ENCODE results near the gene GRIP2.
A peak's percentile ranks its signal among the peaks of the same experiment; 100 is the strongest.

Gene GRIP2

DNA sequence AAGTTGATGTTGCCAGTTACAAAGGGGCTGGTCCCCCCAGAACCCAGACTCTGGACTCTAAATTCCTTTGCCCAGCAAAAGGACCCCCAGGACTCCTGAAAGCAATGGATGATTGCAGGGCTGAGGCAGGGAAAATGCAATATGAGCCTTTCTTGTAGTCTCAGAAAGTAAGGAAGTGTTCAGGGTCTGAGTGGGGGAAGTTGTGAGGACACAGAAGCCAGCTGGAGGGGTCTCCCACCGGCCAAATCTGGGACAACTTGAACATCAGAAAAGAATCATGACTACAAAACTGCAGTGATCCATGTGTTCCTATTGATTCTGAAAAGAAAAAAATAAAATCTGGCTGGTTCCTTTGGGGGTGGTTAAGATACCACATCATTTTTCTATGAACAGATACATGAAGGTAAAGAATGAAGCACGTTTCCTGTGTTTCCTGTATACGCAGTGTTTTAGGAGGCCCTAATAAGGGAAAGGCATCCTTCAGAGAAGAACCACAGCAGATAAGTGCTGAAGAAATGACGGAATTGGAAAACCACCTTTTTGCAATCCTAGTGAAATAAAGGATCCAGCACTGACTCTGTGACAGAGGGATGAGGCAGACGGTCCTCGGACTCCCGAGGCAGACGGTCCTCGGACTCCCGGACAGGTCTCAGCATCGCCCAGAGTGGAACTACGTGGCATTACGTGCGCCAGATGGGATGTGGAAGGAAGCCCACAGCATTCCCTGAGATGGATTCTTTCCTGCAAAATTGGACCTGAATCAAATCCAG, 22.2 kb upstream of the GRIP2 start:
- FAIRE-seq (no peak), DNase-seq (ENCODE audit: insufficient read length, low spot score) (no peak)

DNA sequence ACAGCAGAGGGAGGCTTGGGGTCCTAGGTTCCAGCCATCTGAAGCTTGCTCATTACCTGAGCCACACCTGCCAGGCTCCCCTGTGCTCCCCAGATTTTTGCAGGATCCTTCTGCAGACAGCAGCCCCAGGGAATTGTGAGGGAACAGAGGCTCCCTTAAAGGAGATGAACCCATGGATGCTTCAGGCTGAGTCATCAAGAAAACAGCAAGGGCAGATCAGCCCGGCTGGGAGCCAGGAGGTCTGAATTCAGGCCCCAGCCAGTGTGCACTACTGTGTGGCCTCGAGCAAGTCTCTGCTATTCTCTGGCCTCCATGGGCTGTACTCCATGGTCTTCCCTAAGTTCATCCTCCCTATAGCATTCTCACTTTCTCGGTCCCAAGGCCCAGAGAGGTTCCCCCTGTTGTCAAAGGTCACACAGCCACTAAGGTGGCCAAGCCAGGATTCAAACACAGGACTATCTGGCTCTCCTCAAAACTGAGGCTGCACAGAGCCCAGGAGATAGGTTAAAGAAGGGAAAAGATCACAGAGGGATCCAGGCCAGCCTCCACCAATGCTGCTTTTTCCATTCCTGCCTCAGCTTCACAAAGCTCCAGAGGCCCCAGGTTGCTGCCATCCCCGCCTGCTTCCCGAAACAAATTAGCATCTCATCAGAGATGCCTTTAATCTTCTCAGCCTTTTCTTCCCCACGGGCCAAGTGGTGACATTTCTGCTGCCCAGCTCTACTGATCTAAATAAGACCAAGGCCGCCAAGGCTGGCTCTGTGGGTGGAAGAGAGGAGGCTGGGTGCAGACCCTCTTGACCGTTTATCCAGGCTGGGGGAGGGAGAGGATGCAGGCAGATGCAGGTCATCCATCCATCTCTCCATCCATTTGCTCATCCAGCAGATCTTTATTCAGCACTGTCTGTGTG, 21.2 kb upstream of the GRIP2 start:
- no peak for FAIRE-seq
- DNase-seq (ENCODE audit: insufficient read length, low spot score): no peak

DNA sequence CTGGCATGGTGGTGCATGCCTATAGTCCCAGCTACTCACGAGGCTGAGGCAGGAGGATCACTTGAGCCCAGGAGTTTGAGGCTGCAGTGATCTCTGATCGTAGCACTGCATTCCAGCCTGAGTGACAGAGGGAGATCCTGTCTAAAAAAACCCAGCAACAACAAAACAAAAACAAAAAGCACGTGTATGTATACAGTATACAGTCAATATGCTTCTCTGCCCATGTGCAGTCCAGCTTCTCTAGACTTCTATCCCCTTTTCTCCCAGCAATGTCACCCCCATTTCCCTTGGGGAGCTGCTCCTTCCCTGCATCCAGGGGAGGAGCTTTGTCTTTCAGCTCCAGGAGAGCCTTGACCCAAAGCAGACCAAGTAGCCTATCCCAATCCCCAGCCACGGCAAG, 20.0 kb upstream of the GRIP2 start:
- no peak for DNase-seq (ENCODE audit: insufficient read length, low spot score)
- no peak for FAIRE-seq

DNA sequence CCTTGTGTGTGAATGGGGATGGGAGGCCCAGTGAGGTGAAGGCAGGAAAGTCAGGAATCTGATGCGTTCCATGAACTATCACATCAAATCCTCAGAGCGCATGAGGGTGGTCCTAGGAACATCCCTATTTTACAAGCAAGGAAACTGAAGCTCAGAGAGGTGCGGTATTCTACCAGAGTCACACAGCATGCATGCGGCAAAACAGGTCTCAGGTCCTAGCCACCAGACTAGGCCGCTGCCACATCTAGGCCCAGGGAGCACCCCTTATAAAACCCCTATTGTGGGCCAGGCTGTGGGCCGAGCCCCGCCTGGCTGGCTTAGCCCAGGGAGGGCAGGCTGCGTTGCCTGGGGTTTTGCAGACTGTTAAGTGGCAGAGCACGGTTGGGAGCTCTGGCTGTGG, 17.9 kb upstream of the GRIP2 start:
- no peak for FAIRE-seq

DNA sequence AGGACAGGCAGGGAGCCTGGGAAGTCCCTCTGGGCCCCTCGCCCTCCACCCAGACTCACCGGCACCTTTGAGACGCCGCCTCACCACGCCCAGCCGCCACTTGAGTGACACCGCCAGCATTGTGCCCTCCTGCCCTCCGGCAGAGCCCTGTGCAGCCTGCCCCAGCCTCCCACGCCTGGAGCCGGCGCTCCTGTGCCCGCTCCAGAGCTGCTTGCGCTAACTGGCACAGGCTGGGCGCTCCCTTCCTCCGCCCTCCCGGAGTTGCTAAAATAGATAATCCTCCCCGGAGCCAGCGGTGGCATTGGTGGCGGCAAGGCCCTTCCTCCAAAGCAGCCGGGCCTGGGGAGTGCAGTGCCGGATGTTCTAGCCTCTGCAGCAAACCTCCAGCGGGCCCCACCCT, 15.7 kb upstream of the GRIP2 start:
- FAIRE-seq: no peak

More for the DNA sequence above, 17.9 kb upstream of the GRIP2 start:
- DNase-seq (ENCODE audit: insufficient read length, low spot score): no peak

DNA sequence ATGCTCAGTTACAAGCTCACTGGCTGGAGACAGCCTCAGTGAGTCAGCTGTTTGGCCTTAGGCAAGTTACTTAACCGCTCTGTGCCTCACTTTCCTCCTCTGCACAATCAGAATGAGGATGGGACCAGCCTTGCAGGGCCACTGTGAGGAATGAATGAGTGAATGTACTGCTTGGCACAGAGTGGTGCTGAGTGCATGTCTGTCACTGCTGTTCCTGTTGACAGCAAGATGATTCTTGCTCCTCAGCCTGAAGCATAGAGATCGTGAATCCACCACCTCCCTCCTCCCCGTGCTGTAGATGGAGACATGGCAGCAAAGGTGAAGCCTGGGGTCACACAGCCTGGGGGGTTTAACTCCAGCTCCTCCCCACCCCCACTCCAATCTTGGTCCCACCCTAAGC, 14.6 kb upstream of the GRIP2 start:
- no peak for FAIRE-seq
- DNase-seq (ENCODE audit: insufficient read length, low spot score): no peak

More for the DNA sequence above, 15.7 kb upstream of the GRIP2 start:
- DNase-seq (ENCODE audit: insufficient read length, low spot score): no peak

DNA sequence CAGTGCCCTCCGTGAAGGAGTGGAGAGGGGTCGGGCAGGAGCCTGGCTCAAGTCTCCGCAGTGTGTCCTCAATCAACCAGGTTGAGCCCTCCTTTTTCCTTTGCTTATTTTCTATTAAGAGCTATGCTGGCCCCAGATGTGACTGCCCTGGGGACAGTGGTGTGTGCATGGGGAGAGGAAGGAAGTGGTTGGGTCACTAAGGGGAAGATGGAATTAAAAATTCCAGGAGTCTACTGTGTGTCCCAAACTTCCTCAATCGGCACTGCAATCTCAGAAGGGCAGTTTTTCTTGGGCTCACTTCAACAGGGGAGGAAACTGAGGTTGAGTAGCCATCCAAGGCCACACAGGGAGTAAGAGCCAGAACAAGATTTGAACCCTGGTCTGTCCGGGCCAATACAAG, 13.7 kb upstream of the GRIP2 start:
- no peak for DNase-seq (ENCODE audit: insufficient read length, low spot score)
- FAIRE-seq: no peak

DNA sequence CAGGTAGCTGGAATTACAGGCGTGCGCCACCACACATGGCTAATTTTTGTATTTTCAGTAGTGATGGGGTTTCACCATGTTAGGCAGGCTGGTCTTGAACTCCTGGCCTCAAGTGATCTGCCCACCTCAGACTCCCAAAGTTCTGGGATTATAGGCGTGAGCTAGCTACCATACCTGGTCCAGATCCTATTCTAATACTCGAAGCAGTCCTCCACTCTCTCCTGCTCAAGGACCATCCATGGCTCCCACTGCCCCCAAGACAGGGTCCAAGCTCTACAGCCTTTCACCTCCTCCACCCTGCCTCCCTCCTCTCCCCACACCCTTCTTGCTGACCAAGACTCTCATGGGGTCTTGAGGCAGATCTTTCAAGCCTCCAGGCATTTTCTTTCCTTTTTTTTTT, 12.6 kb upstream of the GRIP2 start:
- FAIRE-seq: no peak
- DNase-seq (ENCODE audit: insufficient read length, low spot score): no peak

DNA sequence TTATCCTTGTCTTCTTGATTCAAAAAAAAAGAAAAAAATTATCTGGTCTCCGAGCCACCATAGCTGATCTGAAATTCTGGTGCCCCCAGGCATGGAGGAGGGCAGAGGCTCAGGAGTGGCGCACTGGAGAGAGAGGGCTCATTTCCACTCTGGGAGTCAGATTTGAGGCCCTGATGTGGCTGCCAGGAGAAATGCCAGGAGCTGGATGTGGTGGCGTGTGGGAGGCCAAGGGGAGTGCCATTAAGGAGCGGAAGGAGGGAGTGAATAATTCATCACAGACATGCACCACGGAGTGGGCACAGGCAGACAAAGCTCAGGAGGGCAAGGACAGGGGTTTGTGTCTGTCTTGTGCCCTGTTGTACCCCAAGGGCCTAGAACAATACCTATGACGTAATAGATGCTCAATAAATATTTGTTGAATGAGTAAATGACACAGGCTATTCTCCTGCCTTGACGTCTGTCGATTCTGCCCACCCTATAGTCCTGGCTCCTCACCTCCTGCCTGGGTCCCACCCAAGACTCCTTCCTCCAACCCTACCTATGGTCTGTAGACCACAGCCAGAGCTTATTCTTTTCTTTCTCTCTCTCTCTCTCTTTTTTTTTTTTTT, 12.0 kb upstream of the GRIP2 start:
- no peak for FAIRE-seq
- DNase-seq (ENCODE audit: insufficient read length, low spot score): no peak

DNA sequence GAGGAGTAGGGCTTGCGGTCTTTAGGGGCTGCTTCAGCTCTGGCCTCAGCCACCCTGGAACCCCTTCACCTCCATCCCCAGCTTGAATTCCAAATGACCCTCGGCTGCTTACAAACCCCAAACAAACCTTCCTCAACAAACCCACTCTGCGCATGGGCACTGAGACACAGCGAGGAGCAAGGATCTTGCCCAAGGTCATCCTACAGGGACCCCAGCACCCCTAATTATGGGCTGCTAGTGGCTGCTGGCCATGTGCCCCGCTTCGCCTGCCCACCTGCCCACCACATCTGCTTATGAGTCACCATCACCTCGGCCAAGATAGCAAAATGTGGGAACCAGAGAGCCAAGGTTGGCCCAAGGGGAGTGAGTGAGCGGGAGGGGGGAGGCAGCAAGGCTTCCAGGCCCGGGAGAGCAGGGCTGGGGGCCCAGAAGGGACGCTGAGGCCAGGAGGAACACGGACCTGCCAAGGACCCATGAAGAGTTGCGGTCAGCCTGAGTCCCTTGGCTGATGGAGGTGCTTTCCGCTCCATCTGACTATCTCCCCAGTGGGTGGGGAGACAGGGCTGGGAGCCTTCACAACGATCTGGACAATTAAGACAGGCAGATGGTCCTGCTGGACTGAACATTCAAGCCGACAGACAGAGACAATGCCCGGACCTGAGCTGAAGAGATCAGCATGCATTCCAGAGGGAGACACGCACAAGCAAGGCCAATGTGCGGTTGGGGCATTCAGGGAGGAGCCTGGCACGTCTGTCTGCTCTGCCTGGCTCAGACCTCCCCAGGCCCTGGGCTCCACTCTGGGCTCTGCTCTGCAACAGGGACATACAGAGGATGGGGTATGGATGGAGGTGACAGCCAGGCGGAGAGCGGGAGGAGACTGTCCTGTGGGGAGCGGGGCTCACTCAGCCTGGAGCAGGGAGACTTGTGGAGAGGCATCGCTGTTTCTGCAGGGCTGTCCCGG, 10.8 kb upstream of the GRIP2 start:
- FAIRE-seq (no peak), DNase-seq (ENCODE audit: insufficient read length, low spot score) (no peak)

DNA sequence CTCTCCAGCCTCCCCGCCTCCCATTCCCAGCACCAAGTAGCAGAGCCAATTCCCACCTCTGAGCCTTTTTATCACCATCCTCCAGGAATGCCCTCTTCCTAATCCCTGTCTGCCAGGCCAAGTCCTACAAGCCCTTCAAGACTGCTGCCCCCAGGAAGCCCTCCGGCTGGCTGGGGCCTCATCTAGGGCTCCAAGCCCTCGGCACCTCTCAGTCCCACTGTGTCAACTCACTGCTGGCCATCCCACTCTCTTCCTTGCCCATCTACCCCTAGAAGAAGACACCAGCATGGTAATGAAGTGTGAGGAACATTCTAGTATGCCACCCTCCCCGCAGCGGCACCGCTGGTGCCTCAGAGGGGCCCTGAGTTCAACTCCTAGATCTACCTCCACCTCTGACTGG, 10.0 kb upstream of the GRIP2 start:
- FAIRE-seq (no peak), DNase-seq (ENCODE audit: insufficient read length, low spot score) (no peak)

DNA sequence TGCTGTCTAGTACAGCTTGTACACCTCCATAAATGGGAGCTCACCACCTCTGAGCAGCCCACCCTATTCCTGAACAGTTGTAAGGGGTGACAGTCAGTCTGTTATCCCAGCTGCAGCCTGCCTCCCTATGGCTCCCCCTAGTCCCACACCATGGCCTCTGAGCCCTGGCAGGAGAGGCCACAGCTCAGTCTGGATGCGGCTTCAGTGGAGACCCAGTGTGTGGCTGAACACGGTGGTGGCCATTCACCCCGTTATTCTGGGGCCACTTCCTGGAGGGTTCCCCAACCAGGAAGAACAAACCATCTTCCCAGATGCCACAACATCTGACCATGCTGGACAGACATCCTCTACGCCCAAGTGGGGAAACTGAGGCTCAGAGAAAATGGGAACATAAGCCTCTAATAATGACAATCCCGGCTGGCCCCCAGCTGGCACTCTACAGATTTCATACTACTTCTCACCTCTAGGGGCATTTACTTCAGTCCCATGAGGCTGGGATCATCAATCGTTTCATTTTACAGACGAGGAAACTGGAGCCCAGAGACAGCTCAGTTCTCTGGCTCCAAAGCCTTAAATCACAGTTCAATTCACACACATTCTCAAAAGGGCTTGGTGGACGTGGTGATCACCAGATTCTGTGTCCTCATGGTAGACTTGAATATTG, 9.2 kb upstream of the GRIP2 start:
- FAIRE-seq: no peak
- DNase-seq (ENCODE audit: insufficient read length, low spot score): no peak

DNA sequence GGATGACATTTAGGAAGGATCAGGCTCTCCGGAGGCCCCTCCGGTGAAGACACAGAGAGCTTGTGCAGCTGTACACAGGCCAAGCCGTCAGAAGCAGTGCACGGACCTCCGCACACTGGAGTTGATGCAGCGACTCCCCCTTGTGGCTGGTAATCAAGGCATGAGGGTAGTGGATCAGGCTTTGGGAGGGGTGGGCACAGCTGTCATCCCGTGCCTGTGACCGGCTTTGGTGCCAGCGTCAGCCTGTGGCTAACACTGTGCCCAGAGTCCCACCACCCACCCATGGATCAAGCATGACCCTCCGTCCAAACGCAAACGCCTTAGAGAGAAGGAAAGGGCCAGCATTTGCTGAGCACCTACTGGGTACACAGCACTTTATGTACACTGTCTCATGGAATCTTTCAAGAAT, 8.2 kb upstream of the GRIP2 start:
- peak; percentile 76 for DNase-seq (ENCODE audit: insufficient read length, low spot score)
- FAIRE-seq: peak; percentile 82

DNA sequence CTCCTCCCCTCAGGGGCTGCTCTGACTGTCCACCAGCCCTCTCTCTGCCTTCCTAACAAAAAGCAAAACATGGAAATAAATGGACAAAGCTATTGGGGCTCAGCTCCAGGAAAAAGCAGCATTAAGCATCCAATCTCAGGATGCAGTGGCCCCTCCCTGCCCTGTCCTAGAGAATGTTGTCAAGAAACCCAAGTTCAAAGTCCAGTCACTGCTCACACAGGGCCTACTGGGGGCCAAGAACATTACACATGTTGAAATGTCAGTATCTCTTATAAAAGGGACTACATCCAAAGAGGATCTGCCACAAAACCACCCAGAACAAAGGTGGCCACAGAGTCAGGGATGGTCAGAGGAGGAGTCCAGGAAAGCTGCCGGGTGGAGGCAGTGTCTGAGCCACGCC, 7.6 kb upstream of the GRIP2 start:
- no peak for DNase-seq (ENCODE audit: insufficient read length, low spot score)
- no peak for FAIRE-seq

DNA sequence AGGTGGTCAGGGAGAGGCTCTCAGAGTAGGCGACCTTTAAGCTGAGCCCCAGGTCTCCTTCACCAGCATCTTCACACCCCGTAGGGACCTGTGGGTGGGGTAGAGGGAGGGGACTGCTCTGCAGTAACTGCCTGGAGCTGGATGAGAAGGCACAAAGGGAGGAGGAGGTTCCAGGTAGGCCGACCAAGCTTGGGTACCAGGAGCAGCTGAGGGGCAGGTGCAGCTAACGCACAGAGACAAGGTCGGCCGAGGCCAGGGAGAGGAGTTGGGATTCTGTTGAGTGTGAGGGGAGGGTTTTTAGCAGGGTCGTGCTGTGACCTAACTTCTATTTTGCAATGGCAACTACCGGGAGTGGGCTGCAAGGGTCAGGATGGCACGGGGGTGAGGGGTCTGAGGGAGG, 5.9 kb upstream of the GRIP2 start:
- FAIRE-seq (no peak), DNase-seq (ENCODE audit: insufficient read length, low spot score) (no peak)

DNA sequence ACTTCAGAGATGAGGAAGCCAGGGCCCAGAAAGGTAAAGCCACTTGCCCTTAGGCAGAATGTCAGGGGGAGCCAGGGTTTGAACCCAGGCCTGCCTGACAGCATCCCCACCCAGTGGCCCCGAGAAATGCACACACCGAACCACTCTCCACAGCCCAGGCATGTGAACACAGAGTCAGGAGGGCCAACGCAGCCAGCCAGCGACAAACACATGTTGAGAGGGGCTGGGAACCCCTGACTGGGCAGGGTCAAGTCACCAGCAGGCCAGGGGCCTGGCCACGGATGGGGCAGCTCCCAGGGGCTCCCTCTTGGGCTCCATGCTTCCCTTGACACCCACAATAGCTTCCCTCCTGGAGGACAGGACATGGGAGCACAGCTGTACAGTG, 5.1 kb upstream of the GRIP2 start:
- FAIRE-seq: no peak

DNA sequence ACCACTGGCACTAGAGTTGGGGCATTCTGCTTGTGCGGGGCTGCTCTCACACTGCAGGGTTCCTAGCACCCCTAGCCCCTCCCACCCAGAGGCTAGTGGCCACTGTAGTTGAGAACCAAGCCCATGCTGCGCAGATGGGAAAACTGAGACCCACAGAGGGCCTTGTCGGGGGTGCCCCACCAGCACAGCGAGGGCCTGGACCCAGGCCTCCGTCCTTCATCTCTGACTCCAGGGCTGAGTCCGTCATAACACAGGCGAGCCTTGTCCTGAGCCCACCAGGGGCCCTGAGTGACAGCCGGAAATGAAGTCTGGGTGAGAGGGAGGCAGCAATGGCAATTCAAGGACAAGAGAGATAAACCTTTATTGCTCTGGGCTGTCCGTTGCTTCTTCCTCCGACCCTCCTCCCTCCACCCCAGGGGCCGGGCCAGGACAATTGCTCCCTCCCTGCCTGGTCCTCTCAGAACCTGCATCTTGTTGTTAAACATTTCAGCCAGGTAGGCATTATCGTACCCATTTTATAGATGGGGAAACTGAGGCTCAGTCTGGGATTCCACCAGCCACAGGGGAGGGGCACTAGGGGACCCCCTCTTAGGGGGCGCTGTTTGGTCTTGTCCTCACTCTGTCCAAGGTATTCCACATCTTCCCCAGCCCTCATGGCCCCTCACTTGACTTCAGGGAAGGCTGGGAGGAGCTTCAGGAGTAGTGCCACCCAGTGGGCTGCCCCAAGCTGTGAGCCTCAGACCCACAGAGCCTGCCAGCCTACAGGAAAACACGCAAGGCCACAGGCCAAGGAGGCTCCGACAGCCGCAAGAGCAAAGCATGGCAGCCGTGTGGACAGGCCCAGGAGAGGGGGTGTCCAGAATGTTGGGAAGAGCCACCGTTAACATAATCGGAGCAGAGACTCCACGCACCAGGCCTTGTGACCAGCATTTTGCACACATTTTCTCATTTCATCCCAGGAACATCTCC, 4.4 kb upstream of the GRIP2 start:
- no peak for FAIRE-seq
- DNase-seq (ENCODE audit: insufficient read length, low spot score): no peak

More for the DNA sequence above, 5.1 kb upstream of the GRIP2 start:
- DNase-seq (ENCODE audit: insufficient read length, low spot score): no peak

DNA sequence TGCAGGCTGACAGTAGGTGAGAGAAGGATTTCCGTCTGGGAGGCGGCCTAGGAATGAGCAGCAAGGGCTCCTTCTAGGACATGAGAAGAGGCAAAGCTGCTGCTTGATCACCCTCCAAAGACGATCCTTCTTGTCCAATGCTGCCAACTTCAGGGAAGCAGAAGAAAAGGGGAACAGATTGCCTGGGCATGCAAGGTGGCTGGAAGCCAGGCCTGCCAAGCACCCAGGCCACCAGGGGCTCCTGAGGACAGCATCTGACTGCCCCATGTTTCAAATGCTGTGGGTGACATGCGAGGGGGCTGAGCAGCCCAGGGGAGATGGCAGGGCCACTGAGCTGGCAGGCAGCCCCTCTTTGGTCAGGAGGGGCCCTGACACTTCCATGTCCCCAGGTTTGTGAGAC, 3.3 kb upstream of the GRIP2 start:
- FAIRE-seq: no peak
- no peak for DNase-seq (ENCODE audit: insufficient read length, low spot score)

DNA sequence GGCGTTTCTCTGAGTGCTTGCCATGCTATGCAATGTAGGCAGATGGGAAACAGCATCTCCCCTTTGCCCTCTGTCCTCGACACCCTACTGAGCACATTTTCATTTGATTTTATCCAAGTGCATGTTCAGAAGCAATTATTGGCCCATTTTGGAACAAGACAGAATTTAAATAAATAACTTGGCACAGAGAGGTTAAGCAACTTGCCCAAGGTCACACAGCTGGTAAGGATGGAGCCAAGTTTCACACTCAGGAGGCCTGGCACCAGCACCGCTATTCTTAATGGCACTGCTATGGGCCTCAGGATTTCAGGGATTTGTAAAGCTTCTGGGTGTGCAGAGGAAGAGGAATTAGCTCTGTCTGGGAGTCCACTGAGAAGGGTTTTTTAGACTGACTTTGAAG, 2.5 kb upstream of the GRIP2 start:
- no peak for FAIRE-seq
- DNase-seq (ENCODE audit: insufficient read length, low spot score): no peak

Data from HTR-8/SVneo (cell line).